IPS-18a (cell line): ENCODE measurements around the gene ARHGEF7.

Experiments
- H3K27ac ChIP-seq: one replicate; pipeline ENCODE4 v1.5.1; 2013; ENCODE audit warnings: low read length
- H3K27me3 ChIP-seq: one replicate; pipeline ENCODE4 v1.6.1; 2013; ENCODE audit warnings: mild to moderate bottlenecking, low read length; ENCODE audit not compliant: control insufficient read depth, insufficient read depth
- H3K36me3 ChIP-seq: one replicate; pipeline ENCODE4 v1.6.1; 2013; ENCODE audit warnings: low read depth, low read length; ENCODE audit not compliant: control insufficient read depth
- H3K4me1 ChIP-seq: one replicate; pipeline ENCODE4 v1.6.1; 2013; ENCODE audit warnings: low read depth, low read length; ENCODE audit not compliant: control insufficient read depth
- H3K4me3 ChIP-seq: one replicate; pipeline ENCODE4 v1.5.1; 2013; ENCODE audit warnings: low read length
- H3K9ac ChIP-seq: one replicate; pipeline ENCODE4 v1.6.1; 2013; ENCODE audit warnings: mild to moderate bottlenecking, low read length, moderate library complexity
- H3K9me3 ChIP-seq: one replicate; pipeline ENCODE4 v1.6.1; 2013; ENCODE audit warnings: low read depth, low read length; ENCODE audit not compliant: control insufficient read depth

Gene ARHGEF7

GRCh38 chr13:111122056-111122455 is 6.9 kb downstream of the ARHGEF7 start:
- Histone ChIP-seq H3K9ac (no peak overlapping the region), H3K27me3 (peaks cover 7% of the 10 kb centered on the region), H3K27ac (no peak overlapping the region), H3K9me3 (no peaks in the 10 kb centered on the region), H3K4me1 (no peaks in the 10 kb centered on the region), H3K4me3 (no peak overlapping the region), H3K36me3 (no peaks in the 10 kb centered on the region)

GRCh38 chr13:111122631-111123030 is 7.5 kb downstream of the ARHGEF7 start:
- H3K27me3 ChIP-seq = peaks cover 2% of the 10 kb centered on the region
- H3K4me3 ChIP-seq = no peak overlapping the region
- H3K36me3 ChIP-seq = no peaks in the 10 kb centered on the region
- no peaks in the 10 kb centered on the region for H3K9me3 ChIP-seq
- H3K9ac ChIP-seq = no peak overlapping the region
- H3K27ac ChIP-seq = no peak overlapping the region
- no peaks in the 10 kb centered on the region for H3K4me1 ChIP-seq

GRCh38 chr13:111123221-111123620 is 8.1 kb downstream of the ARHGEF7 start:
- H3K27ac ChIP-seq = no peak overlapping the region
- no peaks in the 10 kb centered on the region for H3K36me3 ChIP-seq
- H3K27me3 ChIP-seq = no peaks in the 10 kb centered on the region
- H3K9ac ChIP-seq = no peak overlapping the region
- no peak overlapping the region for H3K4me3 ChIP-seq
- H3K4me1 ChIP-seq = no peaks in the 10 kb centered on the region
- no peaks in the 10 kb centered on the region for H3K9me3 ChIP-seq

- Histone ChIP-seq H3K4me3 (no peak overlapping the region), H3K9me3 (no peaks in the 10 kb centered on the region), H3K27me3 (no peaks in the 10 kb centered on the region), H3K36me3 (no peaks in the 10 kb centered on the region), H3K4me1 (no peaks in the 10 kb centered on the region), H3K27ac (no peak overlapping the region), H3K9ac (no peak overlapping the region)
Observed at GRCh38 chr13:111123649-111124048, 8.5 kb downstream of the ARHGEF7 start.

GRCh38 chr13:111126509-111126908 is 11.4 kb downstream of the ARHGEF7 start:
- Histone ChIP-seq H3K27me3 (no peaks in the 10 kb centered on the region), H3K4me1 (no peaks in the 10 kb centered on the region), H3K4me3 (no peak overlapping the region), H3K27ac (no peak overlapping the region), H3K9me3 (no peaks in the 10 kb centered on the region), H3K9ac (no peak overlapping the region), H3K36me3 (no peaks in the 10 kb centered on the region)

GRCh38 chr13:111129465-111130115 is 14.5 kb downstream of the ARHGEF7 start:
- no peaks in the 10 kb centered on the region for H3K36me3 ChIP-seq
- H3K9me3 ChIP-seq = no peaks in the 10 kb centered on the region
- H3K4me3 ChIP-seq = no peak overlapping the region
- no peaks in the 10 kb centered on the region for H3K4me1 ChIP-seq
- no peaks in the 10 kb centered on the region for H3K27me3 ChIP-seq
- H3K9ac ChIP-seq = no peak overlapping the region
- no peak overlapping the region for H3K27ac ChIP-seq

GRCh38 chr13:111130116-111130508 is 15.0 kb downstream of the ARHGEF7 start:
- H3K27ac ChIP-seq = no peak overlapping the region
- no peaks in the 10 kb centered on the region for H3K4me1 ChIP-seq
- no peaks in the 10 kb centered on the region for H3K9me3 ChIP-seq
- no peak overlapping the region for H3K9ac ChIP-seq
- no peaks in the 10 kb centered on the region for H3K36me3 ChIP-seq
- H3K27me3 ChIP-seq = no peaks in the 10 kb centered on the region
- no peak overlapping the region for H3K4me3 ChIP-seq

GRCh38 chr13:111131048-111131447 is 15.9 kb downstream of the ARHGEF7 start:
- H3K9ac ChIP-seq = no peak overlapping the region
- H3K4me1 ChIP-seq = no peaks in the 10 kb centered on the region
- no peak overlapping the region for H3K4me3 ChIP-seq
- no peaks in the 10 kb centered on the region for H3K9me3 ChIP-seq
- no peaks in the 10 kb centered on the region for H3K36me3 ChIP-seq
- no peak overlapping the region for H3K27ac ChIP-seq
- no peaks in the 10 kb centered on the region for H3K27me3 ChIP-seq

GRCh38 chr13:111131611-111132010 is 16.5 kb downstream of the ARHGEF7 start:
- Histone ChIP-seq H3K4me3 (no peak overlapping the region), H3K27ac (no peak overlapping the region), H3K9me3 (no peaks in the 10 kb centered on the region)

GRCh38 chr13:111132948-111133347 is 17.8 kb downstream of the ARHGEF7 start:
- Histone ChIP-seq H3K27ac (no peak overlapping the region), H3K36me3 (no peaks in the 10 kb centered on the region), H3K27me3 (no peaks in the 10 kb centered on the region), H3K9me3 (no peaks in the 10 kb centered on the region), H3K4me1 (no peaks in the 10 kb centered on the region), H3K4me3 (no peak overlapping the region), H3K9ac (no peak overlapping the region)

More at GRCh38 chr13:111131611-111132010, 16.5 kb downstream of the ARHGEF7 start:
- Histone ChIP-seq H3K36me3 (no peaks in the 10 kb centered on the region), H3K27me3 (no peaks in the 10 kb centered on the region), H3K4me1 (no peaks in the 10 kb centered on the region), H3K9ac (no peak overlapping the region)

- H3K36me3 ChIP-seq = no peaks in the 10 kb centered on the region
- no peaks in the 10 kb centered on the region for H3K4me1 ChIP-seq
- H3K9ac ChIP-seq = no peak overlapping the region
- H3K27ac ChIP-seq = no peak overlapping the region
- no peak overlapping the region for H3K4me3 ChIP-seq
- no peaks in the 10 kb centered on the region for H3K9me3 ChIP-seq
- H3K27me3 ChIP-seq = no peaks in the 10 kb centered on the region
Observed at GRCh38 chr13:111139452-111139851, 24.3 kb downstream of the ARHGEF7 start.

GRCh38 chr13:111139873-111140561 is 24.9 kb downstream of the ARHGEF7 start:
- Histone ChIP-seq H3K36me3 (no peaks in the 10 kb centered on the region), H3K27ac (no peak overlapping the region), H3K27me3 (no peaks in the 10 kb centered on the region)

More at GRCh38 chr13:111139873-111140561, 24.9 kb downstream of the ARHGEF7 start:
- Histone ChIP-seq H3K4me1 (no peaks in the 10 kb centered on the region), H3K9ac (no peak overlapping the region), H3K4me3 (no peak overlapping the region), H3K9me3 (no peaks in the 10 kb centered on the region)
